Measurements from ENCODE around the gene CUX1. TPM values are rescaled to one million over a fixed set of nuclear protein-coding genes. Genes with fewer than 3 reads are reported as not detected.

The CUX1 gene
- total RNA-seq, 8 experiments from 2014 or later = 9.2 to 52.7 (median 24.2) TPM

GRCh38 chr7:101942603-101943210 lies 125.3 kb downstream of the CUX1 start:
- in situ Hi-C loops (cut with MboI; ENCODE audit: low pct_unique_long_range_greater_than_20kb in 2 of 9, low sequenced_read_pairs in 9 of 9, unreplicated experiment in 9 of 9) = no loop called here
- ATAC-seq (replicated peaks in 6 of 8) = peak in 2 of 8 experiments; percentile 6 to 8
- no peak overlapping the region for H3K4me3 ChIP-seq
- H3K4me1 ChIP-seq (replicated peaks in 1 of 2) = peaks cover 17 to 28% of the 10 kb centered on the region in 2 donors
- no peak overlapping the region for H3K27ac ChIP-seq
- WGBS, 10 experiments = 60 to 100% (median 88%) methylated on average over 2 to 8 of the region's 13 CpGs; no CpG with 5 or more reads in 4 of the 10 experiments

- in situ Hi-C loops (cut with MboI; ENCODE audit: low pct_unique_long_range_greater_than_20kb in 2 of 9, low sequenced_read_pairs in 9 of 9, unreplicated experiment in 9 of 9) = no loop called here
- no peak overlapping the region for H3K4me3 ChIP-seq
- H3K27ac ChIP-seq = no peak overlapping the region
- no peak for ATAC-seq (replicated peaks in 6 of 8)
- peaks cover 22 to 31% of the 10 kb centered on the region in 2 donors for H3K4me1 ChIP-seq (replicated peaks in 1 of 2)
- 80 to 100% (median 96%) methylated on average over 1 to 10 of the region's 15 CpGs; no CpG with 5 or more reads in 3 of the 10 experiments for WGBS, 10 experiments
Measured at GRCh38 chr7:101943306-101943705, 125.9 kb downstream of the CUX1 start.

GRCh38 chr7:101943889-101944600 lies 126.6 kb downstream of the CUX1 start:
- in situ Hi-C loops (cut with MboI; ENCODE audit: low pct_unique_long_range_greater_than_20kb in 2 of 9, low sequenced_read_pairs in 9 of 9, unreplicated experiment in 9 of 9) = no loop called here
- WGBS, 10 experiments = 80 to 100% (median 91%) methylated on average over 1 to 6 of the region's 14 CpGs; no CpG with 5 or more reads in 3 of the 10 experiments
- ATAC-seq (replicated peaks in 6 of 8) = peak in 5 of 8 experiments; percentile 18 to 63 (median 47)
- H3K4me1 ChIP-seq (replicated peaks in 1 of 2) = peaks cover 22 to 31% of the 10 kb centered on the region in 2 donors
- no peak overlapping the region for H3K27ac ChIP-seq
- no peak overlapping the region for H3K4me3 ChIP-seq

- H3K4me3 ChIP-seq = no peak overlapping the region
- 90 to 100% (median 94%) methylated on average over 1 to 9 of the region's 10 CpGs; no CpG with 5 or more reads in 1 of the 10 experiments for WGBS, 10 experiments
- H3K4me1 ChIP-seq (replicated peaks in 1 of 2) = peaks cover 22 to 31% of the 10 kb centered on the region in 2 donors
- in situ Hi-C loops (cut with MboI; ENCODE audit: low pct_unique_long_range_greater_than_20kb in 2 of 9, low sequenced_read_pairs in 9 of 9, unreplicated experiment in 9 of 9) = no loop called here
- ATAC-seq (replicated peaks in 6 of 8) = no peak
- H3K27ac ChIP-seq = no peak overlapping the region
Measured at GRCh38 chr7:101944611-101945010, 127.2 kb downstream of the CUX1 start.

GRCh38 chr7:101945034-101945758 lies 127.8 kb downstream of the CUX1 start:
- WGBS, 10 experiments = 82 to 100% (median 100%) methylated on average over 1 to 10 of the region's 15 CpGs; no CpG with 5 or more reads in 1 of the 10 experiments
- H3K27ac ChIP-seq = no peak overlapping the region
- no peak overlapping the region for H3K4me3 ChIP-seq
- in situ Hi-C loops (cut with MboI; ENCODE audit: low pct_unique_long_range_greater_than_20kb in 2 of 9, low sequenced_read_pairs in 9 of 9, unreplicated experiment in 9 of 9) = no loop called here
- peaks cover 22 to 31% of the 10 kb centered on the region in 2 donors for H3K4me1 ChIP-seq (replicated peaks in 1 of 2)
- ATAC-seq (replicated peaks in 6 of 8) = no peak

- Histone ChIP-seq H3K4me1 (replicated peaks in 1 of 2) (peaks cover 9 to 17% of the 10 kb centered on the region in 2 donors), H3K4me3 (no peak overlapping the region), H3K27ac (no peak overlapping the region)
- in situ Hi-C loops (cut with MboI; ENCODE audit: low pct_unique_long_range_greater_than_20kb in 2 of 9, low sequenced_read_pairs in 9 of 9, unreplicated experiment in 9 of 9) = no loop called here
- 40 to 86% (median 70%) methylated on average over 2 to 10 of the region's 10 CpGs; no CpG with 5 or more reads in 1 of the 10 experiments for WGBS, 10 experiments
- ATAC-seq (replicated peaks in 6 of 8) = peak in 4 of 8 experiments; percentile 53 to 59 (median 56)
Measured at GRCh38 chr7:101947899-101948298, 130.5 kb downstream of the CUX1 start.

GRCh38 chr7:101948650-101949049 lies 131.2 kb downstream of the CUX1 start:
- 80 to 100% (median 95%) methylated on average over 1 to 4 of the region's 4 CpGs; no CpG with 5 or more reads in 3 of the 10 experiments for WGBS, 10 experiments
- H3K27ac ChIP-seq = no peak overlapping the region
- in situ Hi-C loops (cut with MboI; ENCODE audit: low pct_unique_long_range_greater_than_20kb in 2 of 9, low sequenced_read_pairs in 9 of 9, unreplicated experiment in 9 of 9) = no loop called here

GRCh38 chr7:101950450-101951119 lies 133.2 kb downstream of the CUX1 start:
- in situ Hi-C loops (cut with MboI; ENCODE audit: low pct_unique_long_range_greater_than_20kb in 2 of 9, low sequenced_read_pairs in 9 of 9, unreplicated experiment in 9 of 9) = no loop called here
- 75 to 100% (median 92%) methylated on average over 1 to 4 of the region's 4 CpGs; no CpG with 5 or more reads in 1 of the 10 experiments for WGBS, 10 experiments
- H3K4me1 ChIP-seq (replicated peaks in 1 of 2) = peaks cover 13 to 16% of the 10 kb centered on the region in 2 donors
- peak in 3 of 8 experiments; percentile 40 to 69 (median 62) for ATAC-seq (replicated peaks in 6 of 8)
- no peak overlapping the region for H3K4me3 ChIP-seq
- H3K27ac ChIP-seq = no peak overlapping the region

More at GRCh38 chr7:101948650-101949049, 131.2 kb downstream of the CUX1 start:
- H3K4me3 ChIP-seq = no peak overlapping the region
- H3K4me1 ChIP-seq (replicated peaks in 1 of 2) = peaks cover 16 to 23% of the 10 kb centered on the region in 2 donors
- ATAC-seq (replicated peaks in 6 of 8) = no peak

GRCh38 chr7:101951757-101952156 lies 134.3 kb downstream of the CUX1 start:
- Histone ChIP-seq H3K4me1 (replicated peaks in 1 of 2) (peaks cover 13 to 16% of the 10 kb centered on the region in 2 donors), H3K27ac (no peak overlapping the region), H3K4me3 (no peak overlapping the region)
- no peak for ATAC-seq (replicated peaks in 6 of 8)
- in situ Hi-C loops (cut with MboI; ENCODE audit: low pct_unique_long_range_greater_than_20kb in 2 of 9, low sequenced_read_pairs in 9 of 9, unreplicated experiment in 9 of 9) = no loop called here
- 83 to 100% (median 94%) methylated on average over 1 to 5 of the region's 6 CpGs; no CpG with 5 or more reads in 1 of the 10 experiments for WGBS, 10 experiments

- H3K4me3 ChIP-seq = no peak overlapping the region
- peak overlapping the region in 1 of 2 donors; percentile 22 for H3K27ac ChIP-seq
- in situ Hi-C loops (cut with MboI; ENCODE audit: low pct_unique_long_range_greater_than_20kb in 2 of 9, low sequenced_read_pairs in 9 of 9, unreplicated experiment in 9 of 9) = no loop called here
- H3K4me1 ChIP-seq (replicated peaks in 1 of 2) = peaks cover 12 to 13% of the 10 kb centered on the region in 2 donors
- peak in 7 of 8 experiments; percentile 48 to 87 (median 77) for ATAC-seq (replicated peaks in 6 of 8)
- 71 to 100% (median 92%) methylated on average over 1 to 14 of the region's 29 CpGs; no CpG with 5 or more reads in 2 of the 10 experiments for WGBS, 10 experiments
Measured at GRCh38 chr7:101952355-101953247, 135.2 kb downstream of the CUX1 start.

GRCh38 chr7:101953248-101953819 lies 135.9 kb downstream of the CUX1 start:
- 27 to 94% (median 85%) methylated on average over 3 to 14 of the region's 14 CpGs for WGBS, 10 experiments
- in situ Hi-C loops (cut with MboI; ENCODE audit: low pct_unique_long_range_greater_than_20kb in 2 of 9, low sequenced_read_pairs in 9 of 9, unreplicated experiment in 9 of 9) = no loop called here
- Histone ChIP-seq H3K4me1 (replicated peaks in 1 of 2) (peaks cover 8% of the 10 kb centered on the region in 2 donors), H3K27ac (peak overlapping the region in 1 of 2 donors; percentile 10), H3K4me3 (no peak overlapping the region)
- ATAC-seq (replicated peaks in 6 of 8) = peak in 7 of 8 experiments; percentile 38 to 83 (median 68)

All from motor neuron (in vitro differentiated cells).